Fibroblast of lung (primary cell): ENCODE data around the gene CCDC148.

Experiments
- EZH2 ChIP-seq: IDR thresholded peaks from 2 replicates; pipeline ENCODE4 v1.5.1; 2012; ENCODE audit warnings: low read length, control low read depth, mild to moderate bottlenecking; ENCODE audit errors: missing control alignments
- TF ChIP-seq, protein P1 (sequence below), 2 donors: IDR thresholded peaks in 1 of 2; conservative IDR thresholded peaks in 1 of 2; 1 replicate in 1 of 2; 2 replicates in 1 of 2; pipeline ENCODE4 v1.5.1; 2011 to 2012; ENCODE audit warnings: low read length in 2 of 2, control low read depth in 1 of 2, inconsistent platforms in 1 of 2, low read depth in 1 of 2, mild to moderate bottlenecking in 1 of 2

DNA sequence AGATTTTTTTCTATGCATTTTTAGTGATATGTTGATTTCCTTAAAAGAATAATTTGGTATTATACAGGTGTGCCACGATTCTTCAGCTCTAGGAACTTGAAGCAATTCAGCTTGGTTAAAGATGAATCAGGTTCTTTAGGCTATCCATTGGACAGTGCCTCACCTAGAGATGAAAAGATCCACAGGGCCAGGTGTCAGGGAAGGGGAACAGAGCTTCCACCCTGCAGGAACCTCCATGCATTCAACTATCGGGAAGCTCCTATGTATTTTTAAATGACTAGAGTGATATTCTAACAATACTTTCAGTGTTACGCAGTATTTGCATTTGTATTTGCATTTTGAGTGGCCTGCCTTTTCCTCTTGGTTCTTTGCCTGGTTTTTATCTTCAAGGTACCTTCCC, 40.4 kb upstream of the CCDC148 start:
- TF ChIP-seq, protein P1, sequence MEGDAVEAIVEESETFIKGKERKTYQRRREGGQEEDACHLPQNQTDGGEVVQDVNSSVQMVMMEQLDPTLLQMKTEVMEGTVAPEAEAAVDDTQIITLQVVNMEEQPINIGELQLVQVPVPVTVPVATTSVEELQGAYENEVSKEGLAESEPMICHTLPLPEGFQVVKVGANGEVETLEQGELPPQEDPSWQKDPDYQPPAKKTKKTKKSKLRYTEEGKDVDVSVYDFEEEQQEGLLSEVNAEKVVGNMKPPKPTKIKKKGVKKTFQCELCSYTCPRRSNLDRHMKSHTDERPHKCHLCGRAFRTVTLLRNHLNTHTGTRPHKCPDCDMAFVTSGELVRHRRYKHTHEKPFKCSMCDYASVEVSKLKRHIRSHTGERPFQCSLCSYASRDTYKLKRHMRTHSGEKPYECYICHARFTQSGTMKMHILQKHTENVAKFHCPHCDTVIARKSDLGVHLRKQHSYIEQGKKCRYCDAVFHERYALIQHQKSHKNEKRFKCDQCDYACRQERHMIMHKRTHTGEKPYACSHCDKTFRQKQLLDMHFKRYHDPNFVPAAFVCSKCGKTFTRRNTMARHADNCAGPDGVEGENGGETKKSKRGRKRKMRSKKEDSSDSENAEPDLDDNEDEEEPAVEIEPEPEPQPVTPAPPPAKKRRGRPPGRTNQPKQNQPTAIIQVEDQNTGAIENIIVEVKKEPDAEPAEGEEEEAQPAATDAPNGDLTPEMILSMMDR (conservative IDR thresholded peaks at IDR 0.05 in 1 of 2, IDR thresholded peaks at IDR 0.05 in 1 of 2; ENCODE audit: low read depth in 1 of 2, low read length in 2 of 2): no peak
- TF ChIP-seq EZH2: no peak
